Effector memory CD8-positive, alpha-beta T cell (primary cell): ENCODE measurements around the gene TBC1D5.

Experiments
- ATAC-seq: fragments of 150-1000 bp; cut with Tn5 transposase; replicated peaks from 2 replicates; pipeline ENCODE4 v1.10.0; 2021; ENCODE audit warnings: mild to moderate bottlenecking, moderate library complexity
- DNase-seq, 3 experiments: peaks; one replicate each; pipeline ENCODE4 v3.0.0; 2021
- H3K27ac Mint-ChIP-seq, 2 donors: one replicate each; pipeline ENCODE4 v1.8.0; 2022; ENCODE audit warnings: mild to moderate bottlenecking in 2 of 2, mixed read lengths in 2 of 2, moderate library complexity in 2 of 2
- H3K27me3 Mint-ChIP-seq, 2 donors: one replicate each; pipeline ENCODE4 v1.8.0; 2022; ENCODE audit warnings: mixed read lengths in 2 of 2
- H3K36me3 Mint-ChIP-seq: one replicate; pipeline ENCODE4 v1.8.0; 2022; ENCODE audit warnings: mild to moderate bottlenecking, moderate library complexity, mixed read lengths; ENCODE audit not compliant: insufficient read depth
- H3K4me1 Mint-ChIP-seq, 2 donors: one replicate each; pipeline ENCODE4 v1.8.0; 2022; ENCODE audit warnings: low read depth in 2 of 2, mixed read lengths in 2 of 2
- H3K4me3 Mint-ChIP-seq, 2 donors: one replicate each; pipeline ENCODE4 v1.8.0; 2022; ENCODE audit warnings: mild to moderate bottlenecking in 2 of 2, mixed read lengths in 2 of 2, moderate library complexity in 2 of 2
- H3K9me3 Mint-ChIP-seq, 2 donors: one replicate each; pipeline ENCODE4 v1.8.0; 2022; ENCODE audit warnings: mixed read lengths in 2 of 2

TBC1D5 gene

DNA sequence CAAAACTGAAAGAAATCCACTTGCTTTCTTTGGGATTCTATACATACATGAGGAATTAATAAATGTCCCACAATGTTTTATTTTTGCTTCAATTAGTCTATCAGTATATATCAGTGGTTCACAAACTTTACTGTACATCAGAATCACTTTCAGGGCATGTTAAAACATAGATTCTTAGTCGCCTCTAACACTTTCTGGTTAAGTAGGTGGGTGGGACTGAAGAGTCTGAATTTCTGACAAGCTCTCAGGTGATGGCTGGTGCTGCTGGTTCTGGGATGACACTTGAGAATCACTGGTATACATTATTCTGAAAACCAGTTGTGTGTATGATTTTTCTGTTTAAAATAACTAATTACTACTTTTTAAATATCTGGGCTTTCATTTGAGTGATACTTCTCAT, 393.3 kb downstream of the TBC1D5 start:
- DNase-seq = no peak
- H3K4me1 Mint-ChIP-seq = no peaks in the 10 kb centered on the region
- H3K27ac Mint-ChIP-seq = no peak overlapping the region
- no peaks in the 10 kb centered on the region for H3K36me3 Mint-ChIP-seq
- no peak overlapping the region for H3K4me3 Mint-ChIP-seq
- H3K9me3 Mint-ChIP-seq = peaks cover 0 to 1% of the 10 kb centered on the region in 2 donors
- no peak for ATAC-seq
- H3K27me3 Mint-ChIP-seq = no peaks in the 10 kb centered on the region

DNA sequence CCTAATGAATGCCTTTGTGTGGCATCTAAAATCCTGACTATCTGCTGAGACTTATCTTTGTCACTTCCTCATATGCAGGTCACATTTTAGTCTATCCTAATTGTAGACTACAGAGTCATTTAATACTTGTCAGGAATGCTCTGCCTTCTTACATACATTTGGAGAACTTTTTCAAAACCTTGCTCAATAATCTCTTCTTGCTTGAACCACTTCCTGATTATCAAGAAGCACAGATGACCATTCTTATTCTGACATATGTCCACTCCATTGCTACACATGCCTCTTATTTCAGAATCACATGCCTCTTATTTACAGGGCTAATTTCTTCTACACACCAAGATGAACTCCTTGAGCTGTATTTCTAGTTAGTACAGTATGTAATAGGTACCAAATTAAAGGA, 400.3 kb downstream of the TBC1D5 start:
- H3K27me3 Mint-ChIP-seq = no peaks in the 10 kb centered on the region
- no peaks in the 10 kb centered on the region for H3K9me3 Mint-ChIP-seq
- H3K36me3 Mint-ChIP-seq = no peaks in the 10 kb centered on the region
- H3K4me3 Mint-ChIP-seq = no peak overlapping the region
- no peaks in the 10 kb centered on the region for H3K4me1 Mint-ChIP-seq
- no peak for ATAC-seq
- DNase-seq = no peak
- H3K27ac Mint-ChIP-seq = no peak overlapping the region

DNA sequence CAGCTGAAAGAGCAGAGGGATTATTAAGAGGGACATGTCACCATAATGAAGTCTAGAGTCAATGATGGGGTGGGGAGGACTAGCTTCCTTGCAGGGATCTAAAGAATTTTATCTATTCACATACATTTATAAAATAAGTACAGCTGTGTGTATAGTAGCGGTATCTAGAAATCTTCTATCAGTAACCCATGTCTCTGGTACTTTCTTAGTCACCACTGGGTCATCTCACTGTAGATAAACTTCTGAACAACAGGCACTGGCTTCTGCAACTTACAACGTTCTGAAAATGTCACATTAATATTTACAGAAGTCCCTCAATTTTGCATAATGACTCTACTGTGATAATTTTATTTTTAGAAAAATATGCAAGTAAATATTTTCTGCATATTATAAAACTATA, 401.7 kb downstream of the TBC1D5 start:
- Mint-ChIP-seq H3K27me3 (no peaks in the 10 kb centered on the region), H3K9me3 (no peaks in the 10 kb centered on the region), H3K36me3 (no peaks in the 10 kb centered on the region), H3K4me3 (no peak overlapping the region), H3K27ac (no peak overlapping the region), H3K4me1 (peaks cover 0 to 3% of the 10 kb centered on the region in 2 donors)
- no peak for ATAC-seq
- DNase-seq = no peak

DNA sequence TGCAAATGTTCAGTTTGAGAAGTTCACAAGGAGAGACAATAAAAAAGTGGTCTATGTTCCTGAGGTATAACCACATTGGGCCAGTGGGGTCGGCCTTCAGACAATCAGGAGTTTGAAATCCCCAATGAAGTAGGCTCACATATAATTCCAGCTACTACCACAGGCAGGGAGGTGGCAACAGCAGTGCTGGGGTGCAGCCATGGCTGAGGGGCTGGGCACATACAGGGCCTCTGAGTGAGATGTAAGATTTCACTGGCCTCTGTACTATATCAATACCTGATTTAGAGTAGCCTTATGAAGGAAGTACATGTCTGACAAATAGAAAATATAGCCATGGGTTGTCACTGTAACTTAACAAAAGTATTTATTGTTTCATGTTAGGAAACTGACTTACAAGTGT, 402.2 kb downstream of the TBC1D5 start:
- no peaks in the 10 kb centered on the region for H3K36me3 Mint-ChIP-seq
- ATAC-seq (no peak), DNase-seq (no peak)
- H3K4me3 Mint-ChIP-seq = no peak overlapping the region
- H3K27ac Mint-ChIP-seq = no peak overlapping the region
- peaks cover 0 to 3% of the 10 kb centered on the region in 2 donors for H3K4me1 Mint-ChIP-seq
- no peaks in the 10 kb centered on the region for H3K27me3 Mint-ChIP-seq
- H3K9me3 Mint-ChIP-seq = no peaks in the 10 kb centered on the region

DNA sequence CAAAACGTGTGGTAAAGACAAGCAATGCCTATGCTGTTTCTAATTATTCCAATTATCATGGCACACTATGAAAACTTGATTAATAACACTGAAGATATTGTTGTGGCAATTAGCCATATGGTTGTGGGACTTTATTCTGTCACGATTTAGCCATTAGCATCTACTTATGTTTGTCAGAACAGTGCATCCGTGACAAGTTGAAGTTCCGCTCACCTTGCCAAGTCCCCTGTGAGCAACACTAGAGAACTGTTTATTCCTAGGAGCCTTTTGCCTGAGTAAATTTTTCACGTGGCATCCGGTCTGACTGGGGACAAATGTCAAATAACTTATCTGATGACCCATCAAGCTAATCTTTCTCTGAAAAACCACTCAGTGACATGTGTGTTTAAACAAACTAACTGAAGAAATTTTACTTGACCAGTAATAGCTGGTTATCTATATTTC, 403.3 kb downstream of the TBC1D5 start:
- Mint-ChIP-seq H3K4me1 (peaks cover 0 to 3% of the 10 kb centered on the region in 2 donors), H3K36me3 (no peaks in the 10 kb centered on the region), H3K27me3 (no peaks in the 10 kb centered on the region), H3K9me3 (no peaks in the 10 kb centered on the region), H3K4me3 (no peak overlapping the region), H3K27ac (no peak overlapping the region)
- DNase-seq (no peak), ATAC-seq (no peak)

DNA sequence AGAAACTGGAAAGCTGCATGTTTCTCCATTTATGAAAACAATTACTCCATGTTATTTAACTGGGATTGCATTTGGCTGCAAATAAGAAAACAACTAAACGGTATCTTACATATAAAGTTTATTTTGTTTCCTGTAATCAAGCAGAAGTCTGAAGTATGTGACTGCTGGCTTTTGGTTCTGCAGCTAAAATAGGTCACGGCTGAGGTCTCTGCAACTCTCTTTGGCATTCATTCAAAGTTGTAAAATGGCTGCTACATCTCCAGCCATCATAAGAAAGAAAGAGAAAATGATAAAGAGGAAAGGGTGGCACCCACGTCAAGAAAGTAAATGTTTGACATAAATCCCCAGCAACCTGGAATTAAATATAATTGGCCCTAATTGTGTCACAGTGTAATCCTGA, 406.1 kb downstream of the TBC1D5 start:
- peaks cover 0 to 3% of the 10 kb centered on the region in 2 donors for H3K4me1 Mint-ChIP-seq
- no peaks in the 10 kb centered on the region for H3K27me3 Mint-ChIP-seq
- ATAC-seq (peak; percentile 65), DNase-seq (no peak)
- no peak overlapping the region for H3K4me3 Mint-ChIP-seq
- peak overlapping the region in 1 of 2 donors; percentile 74 for H3K27ac Mint-ChIP-seq
- H3K9me3 Mint-ChIP-seq = no peaks in the 10 kb centered on the region
- no peaks in the 10 kb centered on the region for H3K36me3 Mint-ChIP-seq

DNA sequence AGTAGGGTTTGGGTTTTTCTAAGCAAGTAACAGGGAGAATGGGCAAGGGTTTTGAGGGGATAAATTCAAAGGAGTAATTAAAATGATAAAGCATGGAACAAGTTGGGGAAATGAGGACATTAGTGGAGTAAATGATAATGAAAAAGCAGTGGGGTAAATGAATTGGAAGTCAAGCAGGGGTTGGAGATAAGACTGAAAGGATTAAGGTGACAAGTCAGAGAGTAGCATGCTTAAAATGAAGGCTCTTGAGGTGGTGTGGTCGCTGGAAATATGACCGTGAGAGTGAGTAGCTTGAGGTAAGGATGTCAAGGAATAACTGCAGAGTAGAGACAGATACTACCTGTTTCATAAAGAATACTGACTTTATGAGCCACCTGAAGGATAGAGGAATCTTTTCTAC, 408.5 kb downstream of the TBC1D5 start:
- ATAC-seq = no peak

DNA sequence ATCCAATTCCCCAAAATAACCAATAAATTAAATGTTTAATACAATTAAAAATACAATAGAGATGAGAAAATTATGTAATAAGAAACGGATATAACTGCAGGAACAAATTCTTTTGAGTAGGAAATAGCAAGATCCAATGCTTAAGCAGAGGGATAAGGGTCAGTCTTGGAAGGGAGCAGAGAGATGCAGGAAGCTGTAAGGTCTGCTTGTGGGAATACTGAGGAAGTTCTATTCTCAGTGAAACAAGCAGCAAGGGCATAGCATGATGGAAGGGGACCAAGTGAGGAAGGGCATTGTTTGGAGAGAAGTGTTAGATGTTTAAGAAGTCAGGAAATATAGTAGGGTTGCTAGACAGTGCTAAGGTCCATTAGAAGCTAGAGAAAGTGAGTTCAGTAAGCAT, 409.0 kb downstream of the TBC1D5 start:
- Mint-ChIP-seq H3K27me3 (no peaks in the 10 kb centered on the region), H3K27ac (no peak overlapping the region), H3K4me3 (no peak overlapping the region), H3K36me3 (no peaks in the 10 kb centered on the region), H3K4me1 (peaks cover 0 to 3% of the 10 kb centered on the region in 2 donors), H3K9me3 (no peaks in the 10 kb centered on the region)
- no peak for ATAC-seq
- DNase-seq = no peak

More for the DNA sequence above, 408.5 kb downstream of the TBC1D5 start:
- Mint-ChIP-seq H3K36me3 (no peaks in the 10 kb centered on the region), H3K9me3 (no peaks in the 10 kb centered on the region), H3K27ac (no peak overlapping the region), H3K4me1 (peaks cover 0 to 3% of the 10 kb centered on the region in 2 donors), H3K4me3 (no peak overlapping the region), H3K27me3 (no peaks in the 10 kb centered on the region)
- no peak for DNase-seq

DNA sequence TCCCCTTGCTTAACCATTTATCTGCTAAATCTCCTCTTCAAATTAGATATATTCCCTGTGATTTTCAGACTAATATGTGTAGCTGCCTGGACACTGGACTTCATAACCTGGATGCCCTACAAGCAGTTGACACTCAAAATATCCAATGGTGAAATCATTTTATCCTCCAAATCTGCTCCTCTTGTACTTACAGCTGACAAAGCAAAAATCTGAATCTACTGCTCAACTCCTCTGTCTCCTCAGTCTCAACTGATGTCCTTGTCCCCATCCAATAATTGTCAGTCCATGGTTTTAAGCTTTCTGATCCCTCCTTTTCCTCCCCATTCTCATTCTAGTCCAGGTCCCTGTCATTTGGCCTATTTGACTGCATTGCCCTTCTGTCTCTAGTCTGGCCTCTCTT, 411.8 kb downstream of the TBC1D5 start:
- no peaks in the 10 kb centered on the region for H3K4me1 Mint-ChIP-seq
- DNase-seq (no peak), ATAC-seq (no peak)
- H3K9me3 Mint-ChIP-seq = no peaks in the 10 kb centered on the region
- H3K4me3 Mint-ChIP-seq = no peak overlapping the region
- H3K27me3 Mint-ChIP-seq = no peaks in the 10 kb centered on the region
- H3K36me3 Mint-ChIP-seq = no peaks in the 10 kb centered on the region
- H3K27ac Mint-ChIP-seq = no peak overlapping the region

DNA sequence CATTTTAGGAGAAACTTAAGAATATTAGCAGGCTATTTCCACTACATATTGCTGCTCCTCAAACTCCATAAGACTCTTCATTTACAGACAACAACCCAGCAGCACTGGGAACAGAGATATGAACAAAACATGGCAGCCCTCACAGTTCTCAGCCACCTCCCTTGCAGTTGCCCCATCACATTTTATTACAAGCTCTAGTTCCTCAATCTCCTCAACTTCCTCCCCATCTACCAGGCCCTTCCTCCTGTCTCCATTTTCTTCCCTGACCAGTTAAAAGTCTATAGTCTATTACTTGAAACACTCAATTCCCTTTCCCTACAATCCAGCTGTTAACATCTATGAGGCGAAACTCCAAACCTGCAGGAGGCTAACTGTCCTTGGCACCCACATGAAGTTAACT, 412.5 kb downstream of the TBC1D5 start:
- DNase-seq = no peak
- no peaks in the 10 kb centered on the region for H3K9me3 Mint-ChIP-seq
- no peaks in the 10 kb centered on the region for H3K36me3 Mint-ChIP-seq
- H3K4me3 Mint-ChIP-seq = no peak overlapping the region
- H3K4me1 Mint-ChIP-seq = peaks cover 0 to 2% of the 10 kb centered on the region in 2 donors
- H3K27ac Mint-ChIP-seq = no peak overlapping the region
- ATAC-seq = no peak
- H3K27me3 Mint-ChIP-seq = no peaks in the 10 kb centered on the region

DNA sequence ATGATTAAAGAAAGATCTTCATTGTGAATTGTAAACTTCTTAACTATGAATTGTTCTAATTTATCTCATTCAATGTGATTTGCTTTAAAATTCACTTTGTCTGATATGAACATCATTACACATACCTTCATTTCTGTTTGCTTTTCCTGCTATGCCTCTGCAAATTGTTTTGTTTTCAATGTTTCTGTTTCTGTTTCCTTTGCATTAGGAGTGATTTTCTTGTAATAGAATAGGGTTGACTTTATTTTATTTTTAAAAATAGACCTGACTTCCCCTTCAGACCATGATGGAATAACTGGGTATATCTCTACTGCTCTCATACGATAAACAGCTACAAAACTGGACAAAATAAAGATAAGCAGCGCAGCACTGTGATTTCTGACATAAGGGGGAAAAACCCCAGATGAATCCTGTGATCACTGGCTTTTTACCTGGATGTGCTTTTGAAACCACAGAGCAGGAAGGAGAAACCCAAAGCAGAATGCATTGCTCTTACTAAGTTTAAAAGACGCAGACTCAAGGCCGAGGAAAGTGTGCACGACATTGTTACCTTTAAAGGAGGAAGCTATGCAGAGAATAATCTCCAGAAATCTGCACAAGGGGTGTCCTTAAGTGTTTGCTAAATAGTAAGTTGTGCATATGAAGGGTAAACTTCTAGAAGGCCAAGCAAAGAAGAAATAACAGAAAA, 420.2 kb downstream of the TBC1D5 start:
- H3K9me3 Mint-ChIP-seq = no peaks in the 10 kb centered on the region
- DNase-seq (no peak), ATAC-seq (peak; percentile 69)
- peak overlapping the region in 1 of 2 donors; percentile 72 for H3K27ac Mint-ChIP-seq
- H3K4me1 Mint-ChIP-seq = peaks cover 5 to 9% of the 10 kb centered on the region in 2 donors
- H3K4me3 Mint-ChIP-seq = peak overlapping the region in 1 of 2 donors; percentile 46
- H3K36me3 Mint-ChIP-seq = no peaks in the 10 kb centered on the region
- H3K27me3 Mint-ChIP-seq = no peaks in the 10 kb centered on the region

DNA sequence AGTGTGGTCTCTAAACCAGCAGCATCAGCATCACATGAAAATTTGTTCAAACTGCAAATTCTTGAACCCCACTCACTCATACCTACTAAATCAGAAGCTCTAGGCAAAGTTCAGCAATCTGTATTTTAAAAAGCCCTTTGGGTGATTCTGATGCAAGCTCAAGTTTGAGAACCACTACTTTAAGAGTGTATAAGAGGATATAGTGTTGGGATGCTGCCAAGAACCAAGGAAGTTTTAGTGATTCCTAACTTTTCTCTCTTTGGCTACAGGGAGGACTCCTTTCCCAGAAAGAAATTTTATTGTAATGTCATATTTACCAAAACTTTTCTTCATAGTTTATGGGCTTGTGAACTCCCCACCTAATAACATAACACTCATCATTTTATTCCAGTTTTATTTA, 422.2 kb downstream of the TBC1D5 start:
- no peak overlapping the region for H3K4me3 Mint-ChIP-seq
- H3K27me3 Mint-ChIP-seq = no peaks in the 10 kb centered on the region
- H3K27ac Mint-ChIP-seq = peak overlapping the region in 1 of 2 donors; percentile 41
- peaks cover 5 to 7% of the 10 kb centered on the region in 2 donors for H3K4me1 Mint-ChIP-seq
- DNase-seq = no peak
- H3K9me3 Mint-ChIP-seq = no peaks in the 10 kb centered on the region
- no peak for ATAC-seq
- H3K36me3 Mint-ChIP-seq = no peaks in the 10 kb centered on the region

DNA sequence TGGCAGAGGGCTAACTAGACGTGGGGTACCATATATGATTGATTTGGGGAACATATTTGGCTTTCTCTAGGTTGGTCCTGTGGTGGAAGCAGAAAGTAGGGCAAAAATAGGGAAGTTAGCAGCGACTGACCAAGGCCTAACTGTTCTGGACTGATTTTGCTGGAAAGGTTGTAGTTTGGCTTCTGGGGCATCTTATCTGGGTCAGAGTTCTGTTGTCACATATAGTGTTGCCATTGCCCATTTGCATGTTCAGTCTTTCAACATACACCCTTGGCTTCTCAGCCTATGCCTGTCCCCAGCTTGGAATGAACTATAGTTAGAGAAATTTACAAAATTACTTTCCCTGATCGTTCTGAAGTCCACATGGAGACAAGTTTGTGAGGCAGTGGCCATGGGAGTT, 426.5 kb downstream of the TBC1D5 start:
- H3K27ac Mint-ChIP-seq = no peak overlapping the region
- no peak overlapping the region for H3K4me3 Mint-ChIP-seq
- H3K9me3 Mint-ChIP-seq = no peaks in the 10 kb centered on the region
- no peak for ATAC-seq
- no peaks in the 10 kb centered on the region for H3K27me3 Mint-ChIP-seq
- DNase-seq = no peak
- no peaks in the 10 kb centered on the region for H3K4me1 Mint-ChIP-seq
- no peaks in the 10 kb centered on the region for H3K36me3 Mint-ChIP-seq

DNA sequence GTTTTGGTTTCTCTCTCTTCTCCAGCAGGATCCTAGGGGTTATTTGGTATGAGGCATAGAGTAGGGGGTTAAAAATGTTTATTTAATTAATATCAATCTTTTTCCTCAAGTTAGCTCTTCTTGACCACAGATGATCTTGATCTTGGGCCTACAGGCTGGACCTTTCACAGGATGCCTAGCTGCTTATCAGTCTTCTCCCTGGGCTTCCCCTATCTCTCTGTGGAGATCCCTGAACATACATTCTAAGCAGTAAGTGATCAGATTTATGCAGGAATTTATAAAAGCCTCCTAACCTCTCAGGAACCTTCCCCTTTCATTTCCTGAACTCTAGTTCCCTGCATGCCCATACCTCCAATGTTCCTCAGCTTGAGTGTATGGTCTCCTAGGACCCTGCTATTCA, 428.3 kb downstream of the TBC1D5 start:
- Mint-ChIP-seq H3K27ac (no peak overlapping the region), H3K4me3 (no peak overlapping the region), H3K9me3 (no peaks in the 10 kb centered on the region), H3K36me3 (no peaks in the 10 kb centered on the region), H3K27me3 (no peaks in the 10 kb centered on the region), H3K4me1 (peaks cover 0 to 1% of the 10 kb centered on the region in 2 donors)
- DNase-seq (no peak), ATAC-seq (no peak)
